Measurements from ENCODE around the gene CFAP299. TPM values are rescaled to one million over a fixed set of nuclear protein-coding genes. Genes with fewer than 3 reads are reported as not detected.

The CFAP299 gene
- total and polyA plus RNA-seq, 9 of the 15 experiments (the other 6 are each of a cell fraction or from before 2014, with no cell fraction given): 0.09 to 3.0 (median 0.76) TPM

DNA sequence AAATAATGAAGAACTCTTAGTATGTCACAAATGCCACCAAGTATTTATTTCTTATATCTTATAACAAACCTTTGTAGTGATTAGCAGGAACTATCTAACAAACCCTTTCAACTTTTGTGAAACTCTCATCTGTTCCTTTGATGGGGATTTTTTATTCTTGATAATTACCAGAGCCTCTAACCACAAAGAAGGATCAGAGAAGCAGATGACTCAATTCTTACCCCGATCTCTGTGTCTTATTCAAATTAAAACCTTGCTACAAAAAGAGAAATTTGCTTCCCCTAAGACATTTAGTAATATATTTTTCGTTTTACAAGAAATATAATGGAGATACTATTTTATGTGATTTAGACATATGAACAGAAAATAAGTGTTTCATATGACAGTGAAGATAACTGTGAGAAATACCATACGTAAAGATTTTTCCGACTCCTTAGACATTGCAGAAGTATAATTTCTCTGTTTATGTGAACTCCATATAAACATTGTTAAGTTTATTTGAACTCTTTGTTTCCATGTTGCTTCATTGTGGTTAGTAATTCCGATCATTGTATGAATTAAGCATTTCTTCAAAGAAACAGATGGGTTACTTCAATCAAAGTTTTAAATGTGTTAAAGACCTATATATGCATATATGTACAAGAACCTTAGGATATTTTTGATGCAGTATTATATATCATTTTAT, 205.4 kb downstream of the CFAP299 start:
- Histone ChIP-seq H4K20me1 (replicated peaks; ENCODE audit: control insufficient read depth, insufficient read depth, low read length) (no peaks in the 10 kb centered on the region), H3K36me3 (ENCODE audit: control insufficient read depth, insufficient read depth, low read length) (no peaks in the 10 kb centered on the region), H2AFZ (ENCODE audit: low read depth, low read length) (no peak overlapping the region), H3K27ac (ENCODE audit: extremely low read depth, low read depth, low read length) (no peak overlapping the region), H3K4me3 (no peak overlapping the region), H3K4me1 (replicated peaks in 1 of 2; ENCODE audit: control insufficient read depth in 2 of 2, insufficient read depth in 2 of 2, low read length in 2 of 2) (no peaks in the 10 kb centered on the region), H3K9me3 (replicated peaks; ENCODE audit: control insufficient read depth, insufficient read depth, low read depth, low read length) (no peaks in the 10 kb centered on the region), H3K27me3 (ENCODE audit: control insufficient read depth in 2 of 2, insufficient read depth in 2 of 2, low read length in 2 of 2) (no peaks in the 10 kb centered on the region), H3K4me2 (ENCODE audit: insufficient read depth, low read length) (no peak overlapping the region), H3K9ac (ENCODE audit: insufficient read depth in 1 of 2, low read depth in 2 of 2, low read length in 2 of 2) (no peak overlapping the region), H3K79me2 (ENCODE audit: control insufficient read depth, insufficient read depth, low read length) (no peaks in the 10 kb centered on the region), H3K9me1 (ENCODE audit: control insufficient read depth, insufficient read depth, low read length) (no peaks in the 10 kb centered on the region)
- no TSS peak for BruUV-seq (replicated peaks)
- intact Hi-C loops (cut with micrococcal nuclease): no loop called here
- FAIRE-seq (no peak), ATAC-seq (no peak), DNase-seq (ENCODE audit: extremely low read depth in 1 of 4, low spot score in 3 of 4) (no peak)
- CTCF ChIA-PET (ENCODE audit: low intra/inter-chr PET ratio): no interaction called here
- no peak for TF ChIP-seq FOS (IDR thresholded peaks at IDR 0.05; ENCODE audit: extremely low read depth, insufficient read length)
- TF ChIP-seq ZFP1 (CRISPR knock-in tag; IDR thresholded peaks at IDR 0.05): no peak
- TF ChIP-seq HES1 (IDR thresholded peaks at IDR 0.05; ENCODE audit: low read depth): no peak
- TF ChIP-seq SAFB2 (IDR thresholded peaks at IDR 0.05; ENCODE audit: borderline replicate concordance, low read depth, low read length, severe bottlenecking): no peak
- TF ChIP-seq ZNF253 (CRISPR knock-in tag; conservative IDR thresholded peaks at IDR 0.05): no peak
- no peak for TF ChIP-seq PREB (CRISPR knock-in tag; IDR thresholded peaks at IDR 0.05)
- no peak for TF ChIP-seq CXXC5 (CRISPR knock-in tag; IDR thresholded peaks at IDR 0.05)
- TF ChIP-seq ZNF224 (CRISPR knock-in tag; IDR thresholded peaks at IDR 0.05): no peak
- no peak for TF ChIP-seq HMG20A (CRISPR knock-in tag; conservative IDR thresholded peaks at IDR 0.05)
- TF ChIP-seq ZNF512 (tag; IDR thresholded peaks at IDR 0.05): no peak
- TF ChIP-seq BCOR (IDR thresholded peaks at IDR 0.05): no peak
- TF ChIP-seq, protein P1, sequence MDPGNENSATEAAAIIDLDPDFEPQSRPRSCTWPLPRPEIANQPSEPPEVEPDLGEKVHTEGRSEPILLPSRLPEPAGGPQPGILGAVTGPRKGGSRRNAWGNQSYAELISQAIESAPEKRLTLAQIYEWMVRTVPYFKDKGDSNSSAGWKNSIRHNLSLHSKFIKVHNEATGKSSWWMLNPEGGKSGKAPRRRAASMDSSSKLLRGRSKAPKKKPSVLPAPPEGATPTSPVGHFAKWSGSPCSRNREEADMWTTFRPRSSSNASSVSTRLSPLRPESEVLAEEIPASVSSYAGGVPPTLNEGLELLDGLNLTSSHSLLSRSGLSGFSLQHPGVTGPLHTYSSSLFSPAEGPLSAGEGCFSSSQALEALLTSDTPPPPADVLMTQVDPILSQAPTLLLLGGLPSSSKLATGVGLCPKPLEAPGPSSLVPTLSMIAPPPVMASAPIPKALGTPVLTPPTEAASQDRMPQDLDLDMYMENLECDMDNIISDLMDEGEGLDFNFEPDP (CRISPR knock-in tag; IDR thresholded peaks at IDR 0.05): no peak
- no peak for TF ChIP-seq LARP7 (IDR thresholded peaks at IDR 0.05)
- TF ChIP-seq DPF2 (IDR thresholded peaks at IDR 0.05): no peak
- in situ Hi-C loops (cut with MboI): no loop called here
- 1% methylated on average over 5 of the region's 5 CpGs for WGBS (ENCODE audit: insufficient coverage, low coverage, missing lambda C conversion rate)
- POLR2A ChIA-PET: no interaction called here

Data from K562 (cell line).